ENCODE data around the gene JTB.
A peak's percentile ranks its signal among the peaks of the same experiment; 100 is the strongest.
"Not testable (repeated sequence)": the region's sequence is repeated elsewhere in the genome, so short reads cannot be mapped to it uniquely, and the experiment has no call there.

The JTB gene

GRCh38 chr1:153977250-153978240 is at the start of gene JTB:
JTB (minus strand) TSS chr1:153977674; CDS start chr1:153977252, 422 bp downstream.
- peak; percentile 79 for DNase-seq (ENCODE audit: low spot score)

- no peak for DNase-seq (ENCODE audit: low spot score)
Observed at GRCh38 chr1:154019940-154020339, 42.5 kb upstream of the JTB start.

GRCh38 chr1:154019269-154019668 is 41.8 kb upstream of the JTB start:
- DNase-seq (ENCODE audit: low spot score) = no peak

GRCh38 chr1:154014154-154014907 is 36.9 kb upstream of the JTB start:
- DNase-seq (ENCODE audit: low spot score) = no peak

- DNase-seq (ENCODE audit: low spot score) = not testable (repeated sequence)
Observed at GRCh38 chr1:154012543-154012942, 35.1 kb upstream of the JTB start.

GRCh38 chr1:154012129-154012528 is 34.7 kb upstream of the JTB start:
- DNase-seq (ENCODE audit: low spot score) = no peak

- DNase-seq (ENCODE audit: low spot score) = no peak
Observed at GRCh38 chr1:154006136-154006535, 28.7 kb upstream of the JTB start.

- no peak for DNase-seq (ENCODE audit: low spot score)
Observed at GRCh38 chr1:154000420-154000819, 22.9 kb upstream of the JTB start.

GRCh38 chr1:153996882-153997281 is 19.4 kb upstream of the JTB start:
- not testable (repeated sequence) for DNase-seq (ENCODE audit: low spot score)

- no peak for DNase-seq (ENCODE audit: low spot score)
Observed at GRCh38 chr1:153995640-153996039, 18.2 kb upstream of the JTB start.

GRCh38 chr1:153995202-153995601 is 17.7 kb upstream of the JTB start:
- DNase-seq (ENCODE audit: low spot score) = no peak

GRCh38 chr1:153991806-153992205 is 14.3 kb upstream of the JTB start:
- no peak for DNase-seq (ENCODE audit: low spot score)

GRCh38 chr1:153991151-153991630 is 13.7 kb upstream of the JTB start:
- no peak for DNase-seq (ENCODE audit: low spot score)

GRCh38 chr1:153990468-153991150 is 13.1 kb upstream of the JTB start, which contains the start of gene RPS27:
RPS27 (plus strand) TSS chr1:153990762; CDS start chr1:153990797, 35 bp downstream.
- DNase-seq (ENCODE audit: low spot score) = peak; percentile 96

GRCh38 chr1:153987621-153988020 is 10.1 kb upstream of the JTB start:
- no peak for DNase-seq (ENCODE audit: low spot score)

GRCh38 chr1:153985941-153986761 is 8.7 kb upstream of the JTB start, which contains the start of gene RAB13:
RAB13 (minus strand) TSS chr1:153986339; CDS start chr1:153986236, 103 bp downstream.
- DNase-seq (ENCODE audit: low spot score) = no peak

- peak; percentile 27 for DNase-seq (ENCODE audit: low spot score)
Observed at GRCh38 chr1:153985341-153985912, 8.0 kb upstream of the JTB start.

- DNase-seq (ENCODE audit: low spot score) = no peak
Observed at GRCh38 chr1:153984123-153984894, 6.8 kb upstream of the JTB start.

- not testable (repeated sequence) for DNase-seq (ENCODE audit: low spot score)
Observed at GRCh38 chr1:153981735-153982134, 4.3 kb upstream of the JTB start.

- DNase-seq (ENCODE audit: low spot score) = not testable (repeated sequence)
Observed at GRCh38 chr1:153979091-153979490, 1.6 kb upstream of the JTB start.

Measured in CD4-positive, alpha-beta T cell treated with Interleukin-15 for 4 hours (primary cell).